ENCODE measurements around the gene NSD2. TPM values are rescaled to one million over a fixed set of nuclear protein-coding genes. Genes with fewer than 3 reads are reported as not detected.

Gene NSD2
- total RNA-seq, 1 donor from 2014 or later = 44.6 TPM

GRCh38 chr4:1982124-1983052, 111.2 kb downstream of the NSD2 start:
- intact Hi-C loops (cut with micrococcal nuclease) = no loop called here
- ChIA-PET CTCF (no interaction called here), POLR2A (no interaction called here)
- no peaks in the 10 kb centered on the region for H3K4me1 Mint-ChIP-seq
- H3K36me3 Mint-ChIP-seq (ENCODE audit: low read depth) = peaks cover 81% of the 10 kb centered on the region
- H3K27me3 Mint-ChIP-seq = no peaks in the 10 kb centered on the region
- H3K4me3 Mint-ChIP-seq = no peak overlapping the region
- H3K27ac Mint-ChIP-seq = no peak overlapping the region
- no peaks in the 10 kb centered on the region for H3K9me3 Mint-ChIP-seq
- TF ChIP-seq CTCF (IDR thresholded peaks at IDR 0.05) = no peak
- ATAC-seq (ENCODE audit: low read depth) (no peak), DNase-seq (no peak)

- Mint-ChIP-seq H3K9me3 (no peaks in the 10 kb centered on the region), H3K36me3 (ENCODE audit: low read depth) (peaks cover 82% of the 10 kb centered on the region), H3K4me3 (no peak overlapping the region), H3K27ac (no peak overlapping the region), H3K27me3 (no peaks in the 10 kb centered on the region), H3K4me1 (no peaks in the 10 kb centered on the region)
- ChIA-PET CTCF (no interaction called here), POLR2A (no interaction called here)
- no peak for ATAC-seq (ENCODE audit: low read depth)
- no peak for TF ChIP-seq CTCF (IDR thresholded peaks at IDR 0.05)
- no peak for DNase-seq
- intact Hi-C loops (cut with micrococcal nuclease) = no loop called here
Observed at GRCh38 chr4:1983053-1983845, 112.1 kb downstream of the NSD2 start.

- no peaks in the 10 kb centered on the region for H3K27me3 Mint-ChIP-seq
- ChIA-PET POLR2A (no interaction called here), CTCF (no interaction called here)
- ATAC-seq (ENCODE audit: low read depth) = no peak
- H3K36me3 Mint-ChIP-seq (ENCODE audit: low read depth) = peaks cover 83% of the 10 kb centered on the region
- H3K9me3 Mint-ChIP-seq = no peaks in the 10 kb centered on the region
- intact Hi-C loops (cut with micrococcal nuclease) = no loop called here
- no peaks in the 10 kb centered on the region for H3K4me1 Mint-ChIP-seq
- H3K4me3 Mint-ChIP-seq = no peak overlapping the region
- no peak for DNase-seq
- TF ChIP-seq CTCF (IDR thresholded peaks at IDR 0.05) = no peak
- H3K27ac Mint-ChIP-seq = no peak overlapping the region
Observed at GRCh38 chr4:1983846-1984405, 112.7 kb downstream of the NSD2 start.

GRCh38 chr4:1984406-1985191, 113.4 kb downstream of the NSD2 start:
- no peaks in the 10 kb centered on the region for H3K27me3 Mint-ChIP-seq
- DNase-seq (no peak), ATAC-seq (ENCODE audit: low read depth) (no peak)
- peaks cover 80% of the 10 kb centered on the region for H3K36me3 Mint-ChIP-seq (ENCODE audit: low read depth)
- POLR2A ChIA-PET = no interaction called here
- no peaks in the 10 kb centered on the region for H3K4me1 Mint-ChIP-seq
- CTCF ChIA-PET = no interaction called here
- TF ChIP-seq CTCF (IDR thresholded peaks at IDR 0.05) = no peak
- no peaks in the 10 kb centered on the region for H3K9me3 Mint-ChIP-seq
- intact Hi-C loops (cut with micrococcal nuclease) = no loop called here
- H3K4me3 Mint-ChIP-seq = no peak overlapping the region
- no peak overlapping the region for H3K27ac Mint-ChIP-seq
